ENCODE results near the gene DGKG. TPM values are rescaled to one million over a fixed set of nuclear protein-coding genes. Genes with fewer than 3 reads are reported as not detected.
A peak's percentile ranks its signal among the peaks of the same experiment; 100 is the strongest.

Gene DGKG
- total RNA-seq, 1 donor, result 2.5 TPM

- no peaks in the 10 kb centered on the region for H4K20me1 ChIP-seq (ENCODE audit: insufficient read depth, low read length)
- H3K27me3 ChIP-seq (ENCODE audit: insufficient read depth, low read length), result peaks cover 10% of the 10 kb centered on the region
- H3K4me1 ChIP-seq (ENCODE audit: insufficient read depth, low read length), result peaks cover 5% of the 10 kb centered on the region
- TF ChIP-seq, protein P1, sequence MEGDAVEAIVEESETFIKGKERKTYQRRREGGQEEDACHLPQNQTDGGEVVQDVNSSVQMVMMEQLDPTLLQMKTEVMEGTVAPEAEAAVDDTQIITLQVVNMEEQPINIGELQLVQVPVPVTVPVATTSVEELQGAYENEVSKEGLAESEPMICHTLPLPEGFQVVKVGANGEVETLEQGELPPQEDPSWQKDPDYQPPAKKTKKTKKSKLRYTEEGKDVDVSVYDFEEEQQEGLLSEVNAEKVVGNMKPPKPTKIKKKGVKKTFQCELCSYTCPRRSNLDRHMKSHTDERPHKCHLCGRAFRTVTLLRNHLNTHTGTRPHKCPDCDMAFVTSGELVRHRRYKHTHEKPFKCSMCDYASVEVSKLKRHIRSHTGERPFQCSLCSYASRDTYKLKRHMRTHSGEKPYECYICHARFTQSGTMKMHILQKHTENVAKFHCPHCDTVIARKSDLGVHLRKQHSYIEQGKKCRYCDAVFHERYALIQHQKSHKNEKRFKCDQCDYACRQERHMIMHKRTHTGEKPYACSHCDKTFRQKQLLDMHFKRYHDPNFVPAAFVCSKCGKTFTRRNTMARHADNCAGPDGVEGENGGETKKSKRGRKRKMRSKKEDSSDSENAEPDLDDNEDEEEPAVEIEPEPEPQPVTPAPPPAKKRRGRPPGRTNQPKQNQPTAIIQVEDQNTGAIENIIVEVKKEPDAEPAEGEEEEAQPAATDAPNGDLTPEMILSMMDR (IDR thresholded peaks at IDR 0.05; ENCODE audit: extremely low read depth, low read depth, low read length), result no peak
- H3K27ac ChIP-seq (ENCODE audit: low read depth, low read length), result no peak overlapping the region
- H2AFZ ChIP-seq (ENCODE audit: low read length), result no peak overlapping the region
- H3K4me2 ChIP-seq (ENCODE audit: insufficient read depth, low read length), result no peak overlapping the region
- no peaks in the 10 kb centered on the region for H3K9me3 ChIP-seq (ENCODE audit: low read depth, low read length)
- H3K36me3 ChIP-seq (ENCODE audit: insufficient read depth, low read length), result no peaks in the 10 kb centered on the region
- no peaks in the 10 kb centered on the region for H3K79me2 ChIP-seq (ENCODE audit: insufficient read depth, low read length)
- no peak overlapping the region for H3K4me3 ChIP-seq (ENCODE audit: insufficient read depth, low read length)
- DNase-seq (ENCODE audit: insufficient read length, low spot score, missing footprints), result peak; percentile 38
These were observed 41.0 kb downstream of the DGKG start for GRCh38 chr3:186320862-186321568.

GRCh38 chr3:186319945-186320344 is 42.1 kb downstream of the DGKG start:
- DNase-seq (ENCODE audit: insufficient read length, low spot score, missing footprints), result peak; percentile 56
- H2AFZ ChIP-seq (ENCODE audit: low read length), result no peak overlapping the region
- H3K9me3 ChIP-seq (ENCODE audit: low read depth, low read length), result no peaks in the 10 kb centered on the region
- no peaks in the 10 kb centered on the region for H3K36me3 ChIP-seq (ENCODE audit: insufficient read depth, low read length)
- H3K4me3 ChIP-seq (ENCODE audit: insufficient read depth, low read length), result no peak overlapping the region
- H3K27ac ChIP-seq (ENCODE audit: low read depth, low read length), result no peak overlapping the region
- H3K79me2 ChIP-seq (ENCODE audit: insufficient read depth, low read length), result no peaks in the 10 kb centered on the region
- TF ChIP-seq, protein P1 (IDR thresholded peaks at IDR 0.05; ENCODE audit: extremely low read depth, low read depth, low read length), result no peak
- H3K4me2 ChIP-seq (ENCODE audit: insufficient read depth, low read length), result no peak overlapping the region
- H3K27me3 ChIP-seq (ENCODE audit: insufficient read depth, low read length), result peaks cover 10% of the 10 kb centered on the region
- H4K20me1 ChIP-seq (ENCODE audit: insufficient read depth, low read length), result no peaks in the 10 kb centered on the region
- peaks cover 8% of the 10 kb centered on the region for H3K4me1 ChIP-seq (ENCODE audit: insufficient read depth, low read length)

- Histone ChIP-seq H3K4me1 (ENCODE audit: insufficient read depth, low read length) (peaks cover 8% of the 10 kb centered on the region), H2AFZ (ENCODE audit: low read length) (no peak overlapping the region), H3K27me3 (ENCODE audit: insufficient read depth, low read length) (peaks cover under 1% of the 10 kb centered on the region), H3K36me3 (ENCODE audit: insufficient read depth, low read length) (no peaks in the 10 kb centered on the region), H3K4me2 (ENCODE audit: insufficient read depth, low read length) (no peak overlapping the region), H3K4me3 (ENCODE audit: insufficient read depth, low read length) (no peak overlapping the region), H3K79me2 (ENCODE audit: insufficient read depth, low read length) (no peaks in the 10 kb centered on the region), H3K9me3 (ENCODE audit: low read depth, low read length) (no peaks in the 10 kb centered on the region), H3K27ac (ENCODE audit: low read depth, low read length) (no peak overlapping the region), H4K20me1 (ENCODE audit: insufficient read depth, low read length) (no peaks in the 10 kb centered on the region)
- DNase-seq (ENCODE audit: insufficient read length, low spot score, missing footprints), result no peak
- TF ChIP-seq, protein P1 (IDR thresholded peaks at IDR 0.05; ENCODE audit: extremely low read depth, low read depth, low read length), result no peak
These were observed 43.9 kb downstream of the DGKG start for GRCh38 chr3:186318135-186318534.

- Histone ChIP-seq H3K9me3 (ENCODE audit: low read depth, low read length) (no peaks in the 10 kb centered on the region), H3K27me3 (ENCODE audit: insufficient read depth, low read length) (no peaks in the 10 kb centered on the region), H3K4me3 (ENCODE audit: insufficient read depth, low read length) (no peak overlapping the region), H2AFZ (ENCODE audit: low read length) (no peak overlapping the region), H3K79me2 (ENCODE audit: insufficient read depth, low read length) (no peaks in the 10 kb centered on the region), H3K36me3 (ENCODE audit: insufficient read depth, low read length) (no peaks in the 10 kb centered on the region), H3K4me1 (ENCODE audit: insufficient read depth, low read length) (peaks cover 8% of the 10 kb centered on the region), H4K20me1 (ENCODE audit: insufficient read depth, low read length) (no peaks in the 10 kb centered on the region), H3K4me2 (ENCODE audit: insufficient read depth, low read length) (no peak overlapping the region), H3K27ac (ENCODE audit: low read depth, low read length) (no peak overlapping the region)
- TF ChIP-seq, protein P1 (IDR thresholded peaks at IDR 0.05; ENCODE audit: extremely low read depth, low read depth, low read length), result no peak
- no peak for DNase-seq (ENCODE audit: insufficient read length, low spot score, missing footprints)
These were observed 44.6 kb downstream of the DGKG start for GRCh38 chr3:186317478-186317877.

Data from osteoblast (primary cell).